T-helper 22 cell (primary cell): ENCODE data around the gene MRPS2.
"Not testable (repeated sequence)": the region's sequence is repeated elsewhere in the genome, so short reads cannot be mapped to it uniquely, and the experiment has no call there.

Experiments
- DNase-seq: peaks from one replicate; pipeline ENCODE4 v3.0.0-alpha.2; 2020; ENCODE audit warnings: low read depth

The MRPS2 gene

DNA sequence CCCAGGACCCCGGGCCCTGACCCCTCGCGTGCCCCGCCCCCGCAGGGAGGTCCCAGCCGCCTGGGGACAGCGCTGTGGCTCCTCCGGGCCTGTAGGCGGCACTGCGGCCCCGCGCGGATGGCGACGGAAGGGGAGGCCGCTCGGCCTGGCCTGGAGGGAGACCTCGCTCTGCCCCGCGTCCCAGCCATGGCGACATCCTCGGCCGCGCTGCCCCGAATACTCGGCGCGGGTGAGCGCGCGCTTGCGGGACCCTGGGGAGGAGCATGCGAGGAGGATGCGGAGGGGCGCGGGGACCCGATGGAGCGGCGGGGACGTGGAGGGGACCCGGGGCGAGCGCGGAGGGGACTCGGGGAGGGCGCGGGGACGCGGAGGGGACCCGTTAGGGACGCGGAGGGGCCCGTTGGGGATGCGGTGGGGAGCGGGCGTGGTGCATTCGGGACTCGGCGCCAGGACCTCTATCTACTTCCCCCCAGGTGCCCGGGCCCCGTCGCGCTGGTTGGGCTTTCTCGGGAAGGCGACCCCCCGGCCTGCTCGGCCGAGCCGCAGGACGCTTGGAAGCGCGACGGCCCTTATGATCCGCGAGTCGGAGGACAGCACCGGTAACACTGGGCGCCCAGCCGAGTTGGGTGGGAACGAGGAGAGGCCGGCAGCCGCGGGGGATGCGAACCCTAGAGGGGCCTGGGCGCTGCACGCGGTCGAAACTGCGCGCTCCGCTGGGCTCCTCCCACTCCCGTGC, at the start of gene MRPS2:
Gene MRPS2 (plus strand): TSS at position 158 of the 736 bp plus-strand sequence. CDS start 29 bp downstream, at position 187.
- DNase-seq, result peak; percentile 67

DNA sequence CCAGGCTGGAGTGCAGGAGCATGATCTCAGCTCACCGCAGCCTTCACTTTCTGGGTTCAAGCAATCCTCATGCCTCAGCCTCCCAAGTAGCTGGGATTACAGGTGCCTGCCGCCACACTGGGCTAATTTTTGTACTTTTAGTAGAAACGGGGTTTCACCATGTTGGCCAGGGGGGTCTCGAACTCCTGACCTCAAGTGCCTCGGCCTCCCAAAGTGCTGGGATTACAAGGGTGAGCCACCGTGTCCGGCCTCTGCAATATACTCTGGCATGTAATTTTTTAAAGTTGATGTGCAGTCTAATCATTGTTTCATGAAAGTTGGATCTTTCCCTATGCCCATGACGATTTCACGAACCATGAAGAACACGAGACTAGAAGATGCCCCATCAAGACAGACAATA, 49.5 kb upstream of the MRPS2 start:
- no peak for DNase-seq

DNA sequence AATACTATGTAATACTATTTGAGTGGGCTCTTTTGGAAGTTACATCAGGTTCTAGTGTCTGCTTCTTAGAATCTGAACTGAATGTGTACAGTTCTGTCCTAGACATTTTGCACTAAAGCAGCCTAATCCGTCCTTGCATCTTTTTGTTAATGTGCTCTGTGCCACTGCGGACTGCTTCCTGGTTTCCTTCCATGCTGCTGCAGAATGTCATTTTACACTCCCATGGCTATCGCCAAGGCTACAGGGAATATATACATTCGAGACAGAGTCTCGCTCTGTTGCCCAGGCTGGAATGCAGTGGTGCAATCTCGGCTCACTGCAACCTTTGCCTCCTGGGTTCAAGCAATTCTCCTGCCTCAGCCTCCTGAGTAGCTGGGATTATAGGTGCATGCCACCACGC, 48.6 kb upstream of the MRPS2 start:
- not testable (repeated sequence) for DNase-seq

DNA sequence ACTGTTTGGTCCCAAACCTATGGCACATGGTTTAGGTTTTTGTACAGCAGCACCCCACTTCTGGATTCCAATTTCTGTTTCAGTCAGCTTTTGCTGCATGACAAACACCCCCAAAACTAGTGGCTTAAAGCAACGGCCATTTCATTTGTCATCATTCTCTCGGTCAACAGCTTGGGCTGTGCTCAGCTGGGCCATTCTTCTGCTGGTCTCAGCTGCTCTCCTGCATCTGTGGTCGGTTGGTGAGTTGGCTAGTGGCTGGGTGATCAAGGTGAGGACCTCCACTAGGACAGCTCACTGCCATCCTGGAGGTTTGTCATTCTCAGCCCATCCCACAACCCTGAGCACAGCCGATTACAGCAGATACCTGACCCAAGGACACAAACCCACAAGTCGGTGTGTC, 45.7 kb upstream of the MRPS2 start:
- DNase-seq, result no peak

DNA sequence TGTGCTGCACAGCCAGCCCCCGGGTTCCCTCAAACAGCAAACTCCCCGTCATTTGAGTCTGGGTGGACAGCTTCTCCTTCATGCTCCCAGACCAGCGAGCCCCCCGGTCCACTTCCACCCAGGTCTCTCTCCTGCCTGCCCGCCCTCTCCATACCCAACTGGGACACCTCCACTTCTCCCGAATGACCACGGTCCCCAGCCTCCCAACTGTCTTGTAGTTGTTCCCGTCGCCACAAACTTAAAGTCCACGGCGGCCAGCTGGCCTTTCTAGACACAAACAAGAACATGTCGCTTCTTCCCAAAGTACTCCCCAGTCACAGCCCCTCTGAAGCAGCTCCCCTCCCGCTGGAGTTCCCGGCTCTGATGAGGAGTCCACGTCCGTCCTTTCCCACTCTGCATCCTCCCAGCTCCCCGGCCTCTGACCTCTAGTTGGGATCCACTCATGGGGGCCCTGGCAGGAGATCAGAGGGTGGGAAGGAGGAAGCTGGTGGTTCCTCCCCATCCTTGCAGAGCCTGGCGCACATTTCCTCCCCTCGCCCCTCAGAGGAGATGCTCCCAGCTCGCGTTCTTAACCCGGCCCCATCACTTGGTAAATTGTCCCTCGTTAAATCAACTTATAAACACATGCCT, 45.0 kb upstream of the MRPS2 start:
- DNase-seq, result no peak

DNA sequence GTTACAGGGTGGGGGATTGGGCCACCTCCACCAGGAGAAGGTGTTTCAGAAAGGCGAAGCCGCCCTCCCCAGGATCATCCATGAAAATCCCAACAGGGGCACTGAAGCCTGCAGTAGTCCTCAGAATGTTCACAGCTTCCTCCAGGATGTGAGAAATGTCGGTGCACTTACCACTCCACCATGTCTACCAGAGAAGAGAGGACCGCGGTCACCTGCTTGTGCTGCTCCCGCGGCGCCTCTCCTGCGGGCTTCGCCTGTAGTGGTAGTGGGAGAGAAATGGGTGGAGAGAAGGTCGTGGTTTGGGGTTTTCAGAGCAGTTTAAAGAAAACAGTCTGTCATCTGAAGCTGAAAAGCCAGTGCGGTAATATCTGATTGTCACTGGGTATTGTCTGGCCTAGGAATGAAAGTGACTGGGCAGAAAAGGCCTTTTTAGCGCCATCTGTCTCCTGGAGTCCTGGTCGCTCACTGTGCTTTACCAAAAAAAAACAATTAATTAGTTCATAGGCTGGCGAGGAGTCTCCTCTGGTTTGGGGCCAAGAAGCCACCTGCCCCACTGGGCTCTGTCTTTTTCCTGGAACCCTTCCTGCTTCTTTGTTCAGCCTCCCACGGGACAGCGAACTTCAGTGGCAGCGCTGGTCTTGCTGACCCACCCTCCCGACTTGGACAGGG, 43.9 kb upstream of the MRPS2 start:
- no peak for DNase-seq

DNA sequence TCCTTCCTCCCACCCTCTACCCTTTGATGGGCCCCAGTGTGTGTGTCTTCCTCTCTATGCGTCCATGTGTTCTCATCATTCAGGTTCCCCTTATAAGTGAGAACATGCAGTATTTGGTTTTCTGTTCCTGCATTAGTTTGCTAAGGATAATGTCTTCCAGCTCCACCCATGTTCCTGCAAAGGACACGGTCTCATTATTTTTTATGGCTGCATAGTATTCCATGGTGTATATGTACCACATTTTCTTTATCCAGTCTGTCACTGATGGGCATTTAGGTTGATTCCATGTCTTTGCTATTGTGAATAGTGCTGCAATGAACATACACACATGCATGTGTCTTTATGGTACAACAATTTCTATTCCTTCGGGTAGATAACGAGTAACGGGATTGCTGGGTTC, 42.0 kb upstream of the MRPS2 start:
- not testable (repeated sequence) for DNase-seq

DNA sequence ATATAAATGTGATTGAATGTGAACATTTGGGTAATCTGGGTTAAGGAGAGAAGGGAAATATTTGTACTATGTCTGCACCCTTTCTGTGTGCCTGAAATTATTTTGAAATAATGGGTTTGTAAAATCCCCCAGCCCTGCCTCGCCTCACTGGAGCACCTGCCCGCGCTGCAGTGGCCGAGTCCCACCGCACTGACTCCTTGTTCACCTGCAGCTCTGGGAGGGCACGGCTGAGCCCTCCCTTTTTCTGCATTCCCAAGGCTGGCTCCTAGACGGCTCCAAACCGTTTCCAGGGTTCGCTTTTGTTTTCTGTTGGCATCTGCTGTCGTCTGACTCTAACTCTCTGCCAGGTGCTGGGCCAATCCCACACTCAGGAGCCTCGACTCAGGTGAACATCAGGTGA, 38.5 kb upstream of the MRPS2 start:
- no peak for DNase-seq

DNA sequence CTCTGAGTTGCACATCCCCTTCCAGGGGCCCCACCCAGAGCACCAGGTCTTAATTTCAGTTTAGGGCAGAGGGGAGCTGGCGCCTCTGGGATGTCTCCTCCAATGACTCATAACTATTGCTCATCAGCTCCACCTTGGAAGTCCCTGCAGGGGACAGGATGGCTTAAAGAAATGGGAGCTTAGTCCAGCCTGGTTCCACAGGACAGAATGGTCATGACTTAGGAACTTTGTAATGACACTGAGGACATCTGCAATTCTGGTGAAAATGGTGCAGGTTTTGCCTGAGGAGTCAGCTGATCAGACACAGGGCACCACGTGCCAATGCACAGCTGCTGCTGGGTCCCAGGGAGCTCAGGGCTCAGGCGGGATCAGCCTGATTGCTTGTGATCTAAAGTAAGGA, 37.3 kb upstream of the MRPS2 start:
- DNase-seq, result no peak

DNA sequence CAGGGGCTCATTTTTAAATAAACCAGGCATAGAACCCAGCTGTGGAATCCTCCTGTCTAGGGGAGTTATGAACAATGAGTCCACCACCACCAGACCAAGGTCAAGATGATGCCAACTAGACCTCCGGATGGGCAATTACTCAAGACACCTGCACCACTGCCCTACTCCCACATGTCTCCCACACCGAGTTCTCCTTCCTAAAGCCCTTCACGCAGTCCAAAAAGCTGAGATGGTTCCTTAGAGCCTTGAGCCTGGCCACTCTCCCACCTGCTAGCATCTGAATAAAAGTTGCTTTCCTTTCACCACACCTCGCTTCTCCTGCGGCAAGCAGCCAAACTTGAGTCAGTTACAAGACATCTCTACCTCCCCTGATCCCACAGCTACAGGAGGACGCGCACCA, 36.3 kb upstream of the MRPS2 start:
- no peak for DNase-seq

DNA sequence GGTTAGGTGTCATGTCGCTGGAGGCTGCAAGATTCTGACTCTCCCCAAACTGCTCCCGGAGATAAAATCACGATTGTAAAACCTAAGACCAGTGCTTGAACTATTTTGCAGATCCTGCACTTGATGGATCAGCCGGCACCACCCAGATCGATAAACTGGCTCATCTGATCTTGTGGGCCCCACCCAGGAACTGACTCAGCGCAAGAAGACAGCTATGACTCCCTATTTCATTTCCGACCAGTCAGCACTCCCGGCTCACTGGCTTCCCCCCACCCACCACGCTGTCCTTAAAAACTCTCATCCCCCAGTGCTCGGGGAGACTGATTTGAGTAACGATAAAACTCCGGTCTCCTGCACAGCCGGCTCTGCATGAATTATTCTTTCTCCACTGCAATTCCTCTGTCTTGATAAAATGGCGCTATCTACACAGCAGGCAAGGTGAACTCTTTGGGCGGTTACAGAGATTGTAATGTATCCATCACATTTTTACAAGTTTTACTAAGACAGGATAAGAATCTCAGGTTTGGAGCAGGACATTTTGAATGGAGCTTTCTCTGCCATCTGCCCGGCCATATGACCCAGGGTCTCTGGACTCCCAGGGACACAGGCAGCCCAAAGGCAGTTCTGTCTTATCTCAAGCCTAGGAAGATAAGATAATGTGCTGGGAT, 31.5 kb upstream of the MRPS2 start:
- DNase-seq, result peak; percentile 36

DNA sequence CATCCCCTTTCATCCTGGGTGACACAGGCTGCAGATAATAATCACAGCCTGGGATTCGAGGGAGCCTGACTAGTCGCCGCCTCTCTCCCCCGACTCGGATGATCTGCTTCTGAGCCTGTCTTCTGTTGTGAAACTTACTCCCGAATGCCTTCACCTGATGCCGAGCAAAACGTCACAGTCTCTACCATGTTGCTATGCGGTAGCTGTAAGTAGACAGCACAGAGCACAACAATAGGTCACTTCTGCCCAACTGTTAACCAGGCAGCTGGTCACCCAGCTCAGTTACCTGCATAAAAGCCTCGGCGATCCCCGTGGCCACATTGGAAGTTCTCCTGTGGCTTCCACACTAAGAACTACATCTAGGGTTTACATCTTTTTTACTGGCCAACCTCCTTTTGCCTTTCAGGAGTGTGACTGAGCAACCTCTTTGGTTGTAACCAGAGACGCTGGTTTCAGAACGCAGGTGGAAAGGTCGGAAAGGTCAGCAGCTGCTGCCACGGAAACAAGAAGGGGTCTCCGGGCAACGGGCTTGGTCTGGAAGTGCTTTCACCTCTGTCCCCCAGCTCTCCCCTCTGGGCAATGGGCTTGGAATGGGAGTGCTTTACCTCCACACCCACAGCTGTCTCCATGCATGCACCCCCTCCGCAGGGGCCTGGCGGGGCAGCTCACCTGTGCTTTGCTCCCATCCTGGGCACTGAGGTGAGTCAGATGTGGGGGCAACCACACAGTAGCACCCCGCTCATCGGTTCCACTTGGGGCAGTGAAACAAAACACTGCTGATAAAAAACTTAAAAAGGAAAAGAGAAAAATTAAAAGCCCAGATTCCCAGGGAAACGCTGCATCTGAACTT, 28.5 kb upstream of the MRPS2 start:
- no peak for DNase-seq

DNA sequence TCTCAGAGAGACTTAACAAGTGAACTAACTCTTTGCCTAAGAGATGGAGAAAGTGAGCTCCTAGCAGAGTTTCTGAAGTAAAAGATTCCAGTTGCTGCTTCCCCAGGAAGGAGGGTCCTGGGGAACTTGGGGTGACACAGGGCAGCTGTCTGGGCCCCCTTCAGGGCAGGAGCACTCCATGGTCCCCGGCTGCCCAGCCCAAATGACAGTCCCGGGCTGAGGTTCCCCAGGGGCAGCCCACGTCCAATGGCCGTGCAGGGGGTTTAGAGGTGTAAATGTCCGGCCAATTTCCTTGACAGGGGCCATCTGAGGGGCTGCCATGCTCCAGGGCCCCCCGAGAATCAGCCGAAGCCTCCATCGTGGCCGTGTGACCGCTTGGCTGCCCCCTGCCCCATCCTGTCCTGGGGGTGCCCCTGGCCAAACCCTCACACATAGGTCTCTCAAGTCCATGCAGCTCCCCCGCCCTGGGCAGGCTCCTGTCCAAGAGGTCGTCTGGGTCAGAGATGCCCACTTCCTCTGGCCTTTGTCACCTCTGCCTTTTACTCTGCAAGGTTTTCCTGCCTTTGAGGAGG, 26.4 kb upstream of the MRPS2 start:
- no peak for DNase-seq

DNA sequence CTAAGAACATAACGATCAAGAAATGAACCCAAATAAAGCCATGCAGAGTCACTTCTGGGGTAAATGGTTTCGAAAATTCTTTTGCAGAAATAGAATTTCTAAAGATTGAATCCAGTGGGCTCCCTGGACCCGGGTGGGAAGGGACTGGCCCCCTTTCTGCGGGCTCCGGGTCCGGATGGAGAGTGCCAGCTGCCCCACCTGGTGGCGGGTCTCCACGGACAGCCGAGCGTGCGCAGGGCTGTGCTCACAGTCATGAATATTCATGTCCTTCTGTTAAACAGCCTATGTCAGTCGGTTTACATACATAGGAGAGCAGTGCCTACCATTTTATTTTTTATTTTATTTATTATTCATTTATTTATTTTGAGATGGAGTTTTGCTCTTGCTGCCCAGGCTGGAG, 25.6 kb upstream of the MRPS2 start:
- DNase-seq, result no peak

DNA sequence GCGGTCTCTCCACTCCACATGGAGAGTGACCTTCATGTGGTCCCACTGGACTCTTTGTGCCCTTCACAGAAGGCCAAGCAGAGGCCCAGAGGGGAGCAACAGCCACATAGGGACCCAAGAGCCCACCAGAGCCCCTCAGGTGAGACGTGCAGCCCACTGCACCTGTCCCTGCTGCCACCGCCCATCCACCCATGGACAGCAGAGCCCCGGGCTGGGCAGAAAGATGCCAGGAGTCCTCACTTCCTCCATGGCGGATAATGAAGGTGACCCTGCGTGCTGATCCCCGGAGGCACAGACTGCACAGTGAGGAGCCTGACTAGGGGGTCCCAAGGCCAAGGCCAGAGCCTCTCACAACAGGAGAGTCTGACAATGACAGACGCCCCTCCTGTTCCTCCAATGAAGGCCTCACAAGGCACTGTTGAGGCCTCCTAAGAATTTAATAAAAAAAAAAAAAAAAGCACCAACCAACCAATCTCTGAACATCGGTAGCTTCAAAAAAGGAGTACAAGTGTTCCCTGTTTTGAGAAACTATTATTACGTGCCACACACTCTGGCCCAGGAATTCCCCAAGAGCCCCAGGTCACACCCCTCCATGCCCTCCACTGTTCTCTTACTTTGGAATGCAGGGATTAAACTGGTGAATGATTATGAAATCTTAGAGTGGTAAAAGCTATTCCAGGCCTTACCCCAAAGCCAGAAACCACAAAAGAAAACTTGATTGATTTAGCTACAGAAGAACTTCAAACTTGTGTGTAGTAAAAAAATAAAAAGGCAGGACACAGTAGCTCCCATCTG, 23.7 kb upstream of the MRPS2 start:
- DNase-seq, result no peak

DNA sequence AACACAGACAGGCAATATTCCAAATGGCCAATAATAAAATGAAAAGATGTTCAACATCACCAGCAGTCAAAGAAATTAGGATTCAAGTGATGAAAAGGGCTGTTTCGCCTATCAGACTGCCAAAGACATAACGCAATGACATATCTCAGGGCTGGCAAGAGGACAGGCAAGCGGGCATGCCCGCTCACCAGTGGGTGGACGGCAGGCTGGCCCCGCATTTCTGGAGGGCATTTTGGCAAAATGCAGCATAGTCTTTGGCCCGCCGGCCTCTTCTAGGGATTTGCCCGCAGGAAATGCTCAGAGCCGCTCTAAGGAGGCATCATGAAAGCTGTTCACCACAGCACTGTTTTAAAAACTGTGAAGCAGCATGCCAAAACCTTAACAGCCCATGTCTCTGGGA, 22.3 kb upstream of the MRPS2 start:
- no peak for DNase-seq

DNA sequence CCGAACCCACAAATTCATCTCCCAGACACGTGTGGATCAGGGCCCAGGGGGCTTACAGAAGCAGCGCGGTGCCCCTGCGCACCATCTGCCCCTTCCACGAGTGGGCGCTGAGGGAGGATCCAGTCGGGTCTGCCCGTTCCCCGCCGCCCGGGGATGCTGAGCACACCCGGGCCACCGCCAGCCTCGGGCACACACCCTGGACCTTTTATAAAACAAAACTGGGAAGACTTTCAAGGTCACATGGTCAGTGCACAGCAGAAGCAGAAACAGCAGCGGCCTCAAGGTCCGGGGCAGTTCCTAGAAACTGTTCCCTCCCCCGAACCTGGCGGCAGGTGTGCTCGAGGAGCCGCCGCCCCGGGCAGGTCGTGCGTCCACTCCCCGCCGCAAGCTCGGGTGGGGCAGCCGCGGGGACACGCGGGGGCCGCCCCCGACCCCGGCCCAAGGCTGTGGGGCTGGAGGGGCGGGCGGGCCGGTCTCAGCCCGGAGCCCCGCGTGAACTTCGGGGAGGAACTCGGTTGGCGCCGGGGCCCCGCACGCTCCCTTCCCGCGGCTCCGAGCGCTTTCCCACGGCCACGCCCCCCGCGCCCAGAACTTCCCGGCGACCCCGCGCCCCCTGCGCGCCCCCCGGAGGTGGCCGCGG, 21.5 kb upstream of the MRPS2 start:
- no peak for DNase-seq

DNA sequence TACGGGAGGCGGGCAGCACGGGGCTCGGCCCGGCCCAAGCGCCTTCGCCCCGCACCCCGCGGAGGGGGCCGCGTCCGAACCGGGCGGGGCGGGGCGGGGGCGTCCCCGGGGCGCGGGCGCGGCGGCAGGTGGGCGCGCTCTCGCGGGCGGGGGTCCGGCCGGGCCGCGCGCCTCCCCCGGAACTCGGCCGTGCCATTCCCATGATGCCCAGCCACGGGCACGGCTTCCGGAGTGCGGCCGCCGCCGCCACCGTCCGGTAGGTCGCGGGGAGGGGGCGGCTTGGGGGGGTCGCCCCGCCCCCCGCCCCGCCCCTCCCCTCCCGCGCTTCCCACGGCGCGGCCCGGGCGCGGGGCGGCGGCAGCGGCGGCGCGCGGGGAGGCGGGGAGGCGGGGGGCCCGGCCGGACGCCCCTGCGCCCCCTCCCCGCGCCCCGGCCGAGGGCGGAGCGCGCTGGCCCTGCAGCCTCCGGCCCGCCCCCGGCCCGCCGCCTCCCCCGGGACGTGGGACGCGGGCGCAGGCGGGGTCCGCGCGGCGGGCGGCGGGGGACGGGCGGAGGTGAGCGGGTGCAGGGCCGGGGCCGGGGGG, 20.9 kb upstream of the MRPS2 start, which contains the start of gene PPP1R26:
Gene PPP1R26 (plus strand): TSS at position 314 of the 584 bp plus-strand sequence. CDS start 4,729 bp downstream, outside the sequence.
- DNase-seq, result no peak

DNA sequence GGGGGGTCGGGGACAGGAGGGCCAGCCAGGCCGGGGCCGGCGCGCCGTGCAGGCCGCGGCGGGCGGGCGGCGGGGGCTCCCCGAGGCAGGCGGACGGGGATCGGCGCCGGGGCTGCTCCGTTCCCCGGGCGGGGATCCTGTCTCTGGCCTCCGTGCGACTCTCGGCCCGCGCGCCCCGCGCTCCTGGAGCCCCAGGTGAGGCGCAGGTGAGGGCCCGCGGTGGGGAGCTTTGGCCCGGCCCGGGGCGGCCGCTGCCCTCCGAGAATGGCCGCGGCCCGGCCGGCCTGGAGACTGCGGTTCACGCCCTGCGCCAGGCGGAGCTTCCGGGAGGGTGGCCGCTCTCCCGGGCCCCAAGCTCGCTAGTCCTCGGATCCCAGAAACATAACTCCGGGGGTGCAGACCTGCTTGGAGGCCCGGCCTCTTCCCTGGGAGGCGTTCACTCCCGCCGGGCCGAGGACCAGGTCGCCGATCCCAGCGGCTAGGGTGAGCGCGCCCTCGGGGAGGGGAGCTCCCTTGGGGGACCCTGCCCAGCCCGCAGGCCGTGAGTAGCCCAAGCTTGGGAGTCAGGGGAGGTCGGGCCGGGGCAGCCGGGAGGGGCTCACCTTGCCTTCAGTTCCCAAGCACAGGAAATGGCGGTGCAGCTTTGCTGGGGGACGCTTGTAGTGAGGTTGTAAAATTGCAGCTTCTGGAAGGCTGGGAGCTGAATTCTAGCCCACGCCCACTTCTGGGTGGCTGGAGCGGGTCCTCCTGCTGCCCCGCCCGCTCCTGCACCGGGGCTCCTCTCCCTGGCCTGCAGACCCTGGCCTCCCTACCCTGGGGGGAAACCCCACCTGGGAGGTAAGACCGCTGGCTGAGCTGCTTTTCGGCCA, 20.2 kb upstream of the MRPS2 start:
- DNase-seq, result no peak
